HCT116 (cell line): ENCODE results near the gene PLCL2.

Source experiments
- CEBPB ChIP-seq: IDR thresholded peaks from 2 replicates; pipeline ENCODE4 v1.6.1; 2012; ENCODE audit warnings: low read depth
- EGR1 ChIP-seq: IDR thresholded peaks from 2 replicates; pipeline ENCODE4 v1.6.1; 2012; ENCODE audit warnings: low read depth
- EZH2 ChIP-seq: fragments of 200-600 bp; sonication (generic); IDR thresholded peaks from 2 replicates; pipeline ENCODE4 v1.6.1; 2017; ENCODE audit warnings: antibody characterized with exemption, mixed run types
- EZH2phosphoT487 ChIP-seq: fragments of 200-600 bp; IDR thresholded peaks from 2 replicates; pipeline ENCODE4 v1.6.1; 2018; ENCODE audit warnings: antibody characterized with exemption, borderline replicate concordance
- JUND ChIP-seq: IDR thresholded peaks from 2 replicates; pipeline ENCODE4 v1.6.1; 2012
- POLR2A ChIP-seq: IDR thresholded peaks from 2 replicates; pipeline ENCODE4 v1.7.0; 2011; ENCODE audit warnings: borderline replicate concordance; ENCODE audit not compliant: insufficient read depth, insufficient read length; ENCODE audit errors: extremely low read depth
- POLR2AphosphoS5 ChIP-seq: IDR thresholded peaks from 2 replicates; pipeline ENCODE4 v1.6.1; 2011; ENCODE audit warnings: mild to moderate bottlenecking, low read depth, low read length, moderate library complexity
- RAD21 ChIP-seq: IDR thresholded peaks from 2 replicates; pipeline ENCODE4 v1.6.1; 2012; ENCODE audit warnings: low read depth, mild to moderate bottlenecking
- SP1 ChIP-seq: IDR thresholded peaks from 2 replicates; pipeline ENCODE4 v1.6.1; 2012; ENCODE audit warnings: low read depth
- YY1 ChIP-seq: IDR thresholded peaks from 2 replicates; pipeline ENCODE4 v1.6.1; 2011; ENCODE audit warnings: low read length, low read depth, moderate library complexity, mild to moderate bottlenecking; ENCODE audit not compliant: insufficient replicate concordance; ENCODE audit errors: extremely low read depth
- ZNF274 ChIP-seq: fragments of 200-500 bp; sonication (Bioruptor generic); IDR thresholded peaks from 2 replicates; pipeline ENCODE4 v1.6.1; 2014; ENCODE audit warnings: mild to moderate bottlenecking, low read depth, low read length, inconsistent platforms
- TF ChIP-seq, protein P1 (sequence below), 3 experiments: fragments of 200-600 bp in 1 of 3; sonication (generic) in 1 of 3; IDR thresholded peaks in 2 of 3; conservative IDR thresholded peaks in 1 of 3; 2 replicates each; pipeline ENCODE4 v1.5.1; 2012 to 2017; ENCODE audit warnings: low read depth in 2 of 3, low read length in 2 of 3, antibody characterized with exemption in 1 of 3, borderline replicate concordance in 1 of 3, control low read depth in 1 of 3, mild to moderate bottlenecking in 1 of 3, mixed read lengths in 1 of 3, mixed run types in 1 of 3, moderate library complexity in 1 of 3; ENCODE audit not compliant: insufficient read depth in 1 of 3
- TF ChIP-seq, protein P2 (sequence below): IDR thresholded peaks from 2 replicates; pipeline ENCODE4 v1.6.1; 2012; ENCODE audit warnings: low read depth

DNA sequence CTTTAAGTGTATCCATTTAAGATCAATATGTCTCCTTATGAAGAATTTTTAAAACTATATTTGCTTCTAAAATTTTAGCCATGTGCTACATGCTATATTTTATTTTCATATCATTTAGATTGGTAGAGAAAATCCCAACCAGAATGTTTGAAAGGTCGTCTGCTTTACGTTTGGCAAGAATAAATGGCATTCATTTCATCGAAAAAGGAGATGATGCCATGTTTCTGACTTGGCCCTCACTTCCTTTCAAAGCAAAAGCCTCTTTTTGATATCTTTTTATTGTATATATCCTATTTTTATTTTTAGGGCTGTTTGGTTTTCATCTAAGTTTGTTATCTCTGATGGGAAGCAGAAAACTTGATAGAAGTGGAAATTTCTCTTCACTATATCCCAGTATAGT lies 176.2 kb downstream of the PLCL2 start:
- TF ChIP-seq, protein P1, sequence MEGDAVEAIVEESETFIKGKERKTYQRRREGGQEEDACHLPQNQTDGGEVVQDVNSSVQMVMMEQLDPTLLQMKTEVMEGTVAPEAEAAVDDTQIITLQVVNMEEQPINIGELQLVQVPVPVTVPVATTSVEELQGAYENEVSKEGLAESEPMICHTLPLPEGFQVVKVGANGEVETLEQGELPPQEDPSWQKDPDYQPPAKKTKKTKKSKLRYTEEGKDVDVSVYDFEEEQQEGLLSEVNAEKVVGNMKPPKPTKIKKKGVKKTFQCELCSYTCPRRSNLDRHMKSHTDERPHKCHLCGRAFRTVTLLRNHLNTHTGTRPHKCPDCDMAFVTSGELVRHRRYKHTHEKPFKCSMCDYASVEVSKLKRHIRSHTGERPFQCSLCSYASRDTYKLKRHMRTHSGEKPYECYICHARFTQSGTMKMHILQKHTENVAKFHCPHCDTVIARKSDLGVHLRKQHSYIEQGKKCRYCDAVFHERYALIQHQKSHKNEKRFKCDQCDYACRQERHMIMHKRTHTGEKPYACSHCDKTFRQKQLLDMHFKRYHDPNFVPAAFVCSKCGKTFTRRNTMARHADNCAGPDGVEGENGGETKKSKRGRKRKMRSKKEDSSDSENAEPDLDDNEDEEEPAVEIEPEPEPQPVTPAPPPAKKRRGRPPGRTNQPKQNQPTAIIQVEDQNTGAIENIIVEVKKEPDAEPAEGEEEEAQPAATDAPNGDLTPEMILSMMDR (IDR thresholded peaks at IDR 0.05 in 2 of 3, conservative IDR thresholded peaks at IDR 0.05 in 1 of 3; ENCODE audit: borderline replicate concordance in 1 of 3, insufficient read depth in 1 of 3, low read depth in 2 of 3, low read length in 2 of 3) = no peak
- no peak for TF ChIP-seq POLR2AphosphoS5
- TF ChIP-seq YY1 = no peak
- TF ChIP-seq, protein P2, sequence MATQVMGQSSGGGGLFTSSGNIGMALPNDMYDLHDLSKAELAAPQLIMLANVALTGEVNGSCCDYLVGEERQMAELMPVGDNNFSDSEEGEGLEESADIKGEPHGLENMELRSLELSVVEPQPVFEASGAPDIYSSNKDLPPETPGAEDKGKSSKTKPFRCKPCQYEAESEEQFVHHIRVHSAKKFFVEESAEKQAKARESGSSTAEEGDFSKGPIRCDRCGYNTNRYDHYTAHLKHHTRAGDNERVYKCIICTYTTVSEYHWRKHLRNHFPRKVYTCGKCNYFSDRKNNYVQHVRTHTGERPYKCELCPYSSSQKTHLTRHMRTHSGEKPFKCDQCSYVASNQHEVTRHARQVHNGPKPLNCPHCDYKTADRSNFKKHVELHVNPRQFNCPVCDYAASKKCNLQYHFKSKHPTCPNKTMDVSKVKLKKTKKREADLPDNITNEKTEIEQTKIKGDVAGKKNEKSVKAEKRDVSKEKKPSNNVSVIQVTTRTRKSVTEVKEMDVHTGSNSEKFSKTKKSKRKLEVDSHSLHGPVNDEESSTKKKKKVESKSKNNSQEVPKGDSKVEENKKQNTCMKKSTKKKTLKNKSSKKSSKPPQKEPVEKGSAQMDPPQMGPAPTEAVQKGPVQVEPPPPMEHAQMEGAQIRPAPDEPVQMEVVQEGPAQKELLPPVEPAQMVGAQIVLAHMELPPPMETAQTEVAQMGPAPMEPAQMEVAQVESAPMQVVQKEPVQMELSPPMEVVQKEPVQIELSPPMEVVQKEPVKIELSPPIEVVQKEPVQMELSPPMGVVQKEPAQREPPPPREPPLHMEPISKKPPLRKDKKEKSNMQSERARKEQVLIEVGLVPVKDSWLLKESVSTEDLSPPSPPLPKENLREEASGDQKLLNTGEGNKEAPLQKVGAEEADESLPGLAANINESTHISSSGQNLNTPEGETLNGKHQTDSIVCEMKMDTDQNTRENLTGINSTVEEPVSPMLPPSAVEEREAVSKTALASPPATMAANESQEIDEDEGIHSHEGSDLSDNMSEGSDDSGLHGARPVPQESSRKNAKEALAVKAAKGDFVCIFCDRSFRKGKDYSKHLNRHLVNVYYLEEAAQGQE = no peak
- no peak for TF ChIP-seq ZNF274
- no peak for TF ChIP-seq EZH2phosphoT487
- no peak for TF ChIP-seq POLR2A
- no peak for TF ChIP-seq SP1
- TF ChIP-seq JUND = no peak
- TF ChIP-seq EZH2 = no peak
- TF ChIP-seq EGR1 = no peak
- TF ChIP-seq CEBPB = no peak
- TF ChIP-seq RAD21 = no peak
